K562 (cell line): ENCODE results near the gene IGF1R. TPM values are rescaled to one million over a fixed set of nuclear protein-coding genes. Genes with fewer than 3 reads are reported as not detected.

Experiments used
- ATAC-seq: fragments of 200-7000 bp; cut with Tn5 transposase; 3 replicates; pipeline ENCODE4 v1.9.1; 2020; ENCODE audit warnings: moderate library complexity
- BruUV-seq: library from RNA; stranded (reverse); fragments of 400-500 nt; replicated peaks from 2 replicates; lab custom pipeline; 2021; lab: Mats Ljungman, UMichigan
- CTCF ChIA-PET: fragments of 300-600 bp; formaldehyde crosslinking; extraction: SDS; loops from one replicate; lab custom pipeline; 2021; ENCODE audit warnings: low intra/inter-chr PET ratio; lab: Yijun Ruan, JAX
- POLR2A ChIA-PET: fragments of 300-600, 350-650 bp; sonication (Branson Sonifier 250); formaldehyde crosslinking; extraction: SDS; loops from one replicate; lab custom pipeline; 2021; ENCODE audit warnings: antibody characterized with exemption, inconsistent platforms; lab: Yijun Ruan, JAX
- DNase-seq, 4 experiments: peaks; one replicate each; pipeline versions ENCODE4 v3.0.0 to v3.0.0-alpha.2; 2011 to 2018; ENCODE audit warnings: low spot score in 3 of 4, mixed read lengths in 3 of 4; ENCODE audit errors: extremely low read depth in 1 of 4
- FAIRE-seq: peaks from 2 replicates; lab custom pipeline; 2011; peaks lifted over from hg19 to GRCh38; lab: Jason Lieb, UNC
- H2AFZ ChIP-seq: 2 replicates; pipeline ENCODE4 v1.6.0; 2011; ENCODE audit warnings: low read depth, low read length, control low read depth, inconsistent platforms
- H3K27ac ChIP-seq: fragments of 200-600 bp; 3 replicates; pipeline ENCODE4 v1.8.0; 2011; ENCODE audit warnings: low read depth, mild to moderate bottlenecking, control low read depth, inconsistent platforms, low read length, moderate library complexity, mixed read lengths; ENCODE audit errors: extremely low read depth
- H3K27me3 ChIP-seq, 2 experiments: fragments of 300-600 bp in 1 of 2; 2 replicates in 1 of 2; 3 replicates in 1 of 2; pipeline versions ENCODE4 v1.6.0 to v1.8.0; 2011; ENCODE audit warnings: inconsistent platforms in 2 of 2, low read length in 2 of 2, mild to moderate bottlenecking in 1 of 2, mixed read lengths in 1 of 2, moderate library complexity in 1 of 2; ENCODE audit not compliant: control insufficient read depth in 2 of 2, insufficient read depth in 2 of 2
- H3K36me3 ChIP-seq: fragments of 300-600 bp; 3 replicates; pipeline ENCODE4 v1.8.0; 2011; ENCODE audit warnings: mild to moderate bottlenecking, low read length, inconsistent platforms; ENCODE audit not compliant: control insufficient read depth, insufficient read depth
- H3K4me1 ChIP-seq, 2 experiments: fragments of 200-600 bp in 1 of 2; replicated peaks in 1 of 2; 2 replicates in 1 of 2; 3 replicates in 1 of 2; pipeline versions ENCODE4 v1.5.1 to v1.8.0; 2011; ENCODE audit warnings: inconsistent platforms in 2 of 2, low read length in 2 of 2, mild to moderate bottlenecking in 1 of 2, mixed read lengths in 1 of 2, moderate library complexity in 1 of 2; ENCODE audit not compliant: control insufficient read depth in 2 of 2, insufficient read depth in 2 of 2
- H3K4me2 ChIP-seq: 2 replicates; pipeline ENCODE4 v1.6.1; 2011; ENCODE audit warnings: low read length, control low read depth, inconsistent platforms, mixed read lengths; ENCODE audit not compliant: insufficient read depth
- H3K4me3 ChIP-seq: fragments of 200-600 bp; sonication (generic), shearing (Covaris generic); 2 replicates; pipeline ENCODE4 v1.5.1; 2016; ENCODE audit warnings: control low read depth, inconsistent platforms
- H3K79me2 ChIP-seq: fragments of 200-600 bp; 3 replicates; pipeline ENCODE4 v1.8.0; 2011; ENCODE audit warnings: low read length, inconsistent platforms; ENCODE audit not compliant: control insufficient read depth, insufficient read depth
- H3K9ac ChIP-seq, 2 experiments: 2 replicates each; pipeline versions ENCODE4 v1.6.0 to v1.6.1; 2011; ENCODE audit warnings: low read depth in 2 of 2, low read length in 2 of 2, control low read depth in 1 of 2, inconsistent platforms in 1 of 2, mild to moderate bottlenecking in 1 of 2, mixed read lengths in 1 of 2; ENCODE audit not compliant: insufficient read depth in 1 of 2
- H3K9me1 ChIP-seq: one replicate; pipeline ENCODE4 v1.6.0; 2011; ENCODE audit warnings: inconsistent platforms, mild to moderate bottlenecking, low read length, moderate library complexity; ENCODE audit not compliant: control insufficient read depth, insufficient read depth
- H3K9me3 ChIP-seq: replicated peaks from 2 replicates; pipeline ENCODE4 v1.5.1; 2011; ENCODE audit warnings: low read depth, low read length, inconsistent platforms; ENCODE audit not compliant: control insufficient read depth, insufficient read depth
- H4K20me1 ChIP-seq: replicated peaks from 2 replicates; pipeline ENCODE4 v1.6.1; 2011; ENCODE audit warnings: low read length, inconsistent platforms, mixed read lengths; ENCODE audit not compliant: control insufficient read depth, insufficient read depth
- FOXP4 ChIP-seq: sonication (generic); formaldehyde crosslinking; IDR thresholded peaks from 2 replicates; pipeline ENCODE4 v1.8.0; 2022; ENCODE audit warnings: mild to moderate bottlenecking, missing genetic modification reagents, borderline replicate concordance
- SMC3 ChIP-seq: conservative IDR thresholded peaks from 2 replicates; pipeline ENCODE4 v1.6.1; 2011; ENCODE audit warnings: low read depth, low read length, improper control_type of control experiment; ENCODE audit not compliant: insufficient read depth
- ZBTB9 ChIP-seq: fragments of 450-650 bp; formaldehyde crosslinking; IDR thresholded peaks from 2 replicates; pipeline ENCODE4 v1.4.0; 2020; ENCODE audit warnings: mild to moderate bottlenecking, moderate library complexity
- ZC3H8 ChIP-seq: fragments of 450-650 bp; IDR thresholded peaks from 2 replicates; pipeline ENCODE4 v1.6.1; 2017
- ZNF445 ChIP-seq: fragments of 250-450 bp; sonication (Bioruptor Pico); IDR thresholded peaks from 2 replicates; pipeline ENCODE4 v1.4.0; 2020; ENCODE audit warnings: low read depth, mild to moderate bottlenecking, moderate library complexity
- ZNF511 ChIP-seq: sonication (generic); formaldehyde crosslinking; IDR thresholded peaks from 2 replicates; pipeline ENCODE4 v1.8.0; 2022; ENCODE audit warnings: mild to moderate bottlenecking, missing genetic modification reagents
- WGBS: fragments of 100-300 bp; shearing (Covaris generic); methylation state at CpG from one replicate; pipeline ENCODE4 v1.1.6; 2016; ENCODE audit warnings: low coverage, mixed read lengths; ENCODE audit not compliant: insufficient coverage; ENCODE audit errors: missing lambda C conversion rate; 5-methylcytosine and 5-hydroxymethylcytosine counted together
- in situ Hi-C: fragments of 300-500 bp; cut with MboI; formaldehyde crosslinking; loops from 4 replicates; pipeline ENCODE4 v1.15.0; 2018; ENCODE audit warnings: inconsistent platforms, mixed read lengths
- intact Hi-C: fragments of 100-400 bp; cut with micrococcal nuclease; formaldehyde crosslinking; loops from 2 replicates; pipeline ENCODE4 v1.14.2; 2022
- polyA plus RNA-seq, 8 experiments: library from polyadenylated mRNA; depleted of rRNA in 4 of 8; stranded (reverse) in 5 of 8; unstranded in 3 of 8; fragments of >200 nt; fragmentation: Nextera tagmentation in 2 of 8; fragmentation: Illumina TruSeq in 1 of 8; extraction: Ambion mirVana in 2 of 8; extraction: Trizol in 1 of 8; gene quantifications; 2 replicates each; pipeline versions ENCODE4 v1.2.1 to v1.2.3, GENCODE V29; 2011 to 2014; ENCODE audit warnings: inconsistent platforms in 1 of 8, missing spikeins in 1 of 8
- total RNA-seq, 7 experiments: library from RNA; depleted of rRNA in 6 of 7; stranded (reverse); fragments of >200 nt in 6 of 7; fragmentation: Illumina TruSeq in 2 of 7; extraction: Trizol in 2 of 7; gene quantifications; 2 replicates each; pipeline versions ENCODE4 v1.2.1 to v1.2.3, GENCODE V29; 2011 to 2021; ENCODE audit warnings: low replicate concordance in 1 of 7

IGF1R gene
- total and polyA plus RNA-seq, 9 of the 15 experiments (the other 6 are each of a cell fraction or from before 2014, with no cell fraction given) = 0.35 to 8.0 (median 1.6) TPM

GRCh38 chr15:98705070-98705469 lies 56.7 kb downstream of the IGF1R start:
- TF ChIP-seq ZBTB9 (CRISPR knock-in tag) (no peak), ZNF445 (CRISPR knock-in tag) (no peak), FOXP4 (no peak), ZC3H8 (no peak), SMC3 (no peak), ZNF511 (no peak)
- TF ChIP-seq, all 486 proteins: peak for 0
- Histone ChIP-seq H3K36me3 (no peaks in the 10 kb centered on the region), H3K9me3 (no peaks in the 10 kb centered on the region), H3K4me3 (no peak overlapping the region), H3K27me3 (peaks cover 7 to 26% of the 10 kb centered on the region in 2 experiments; a peak in 4 of 5 replicates), H2AFZ (no peak overlapping the region), H3K4me2 (no peak overlapping the region), H3K9me1 (no peaks in the 10 kb centered on the region), H3K79me2 (no peaks in the 10 kb centered on the region), H3K9ac (no peak overlapping the region), H4K20me1 (peaks cover 20% of the 10 kb centered on the region), H3K4me1 (no peaks in the 10 kb centered on the region), H3K27ac (no peak overlapping the region)
- ATAC-seq = no peak
- ChIA-PET POLR2A (no interaction called here), CTCF (no interaction called here)
- intact Hi-C loops (no loop called here), in situ Hi-C loops (no loop called here)
- BruUV-seq = no TSS peak
- no peak for FAIRE-seq
- DNase-seq = no peak
- WGBS = 0% methylated on average over 4 of the region's 4 CpGs
